ENCODE results near the gene FLT4. TPM values are rescaled to one million over a fixed set of nuclear protein-coding genes. Genes with fewer than 3 reads are reported as not detected.

FLT4 gene
- total and polyA plus RNA-seq, 2 donors (not counting 1 experiment from before 2014, with no cell fraction given) = 0.17 TPM; not detected in 1

GRCh38 chr5:180668835-180669596 is 19.6 kb upstream of the FLT4 start:
- no peak for DNase-seq (ENCODE audit: low read depth in 2 of 2)
- H3K9ac ChIP-seq (ENCODE audit: insufficient read depth, low read length) = no peak overlapping the region
- H3K27ac ChIP-seq (ENCODE audit: insufficient read depth, low read length) = no peak overlapping the region
- no peaks in the 10 kb centered on the region for H3K36me3 ChIP-seq (ENCODE audit: control insufficient read depth, insufficient read depth, low read length)
- no peak overlapping the region for H3K4me2 ChIP-seq (ENCODE audit: extremely low read depth, insufficient read depth, low read length)
- TF ChIP-seq CTCF (conservative IDR thresholded peaks at IDR 0.05 in 1 of 2, IDR thresholded peaks at IDR 0.05 in 1 of 2; ENCODE audit: low read depth in 1 of 2, low read length in 2 of 2) (no peak), EZH2 (IDR thresholded peaks at IDR 0.05; ENCODE audit: low read length, missing control alignments) (no peak)
- no peak overlapping the region for H2AFZ ChIP-seq (ENCODE audit: low read length)
- H3K79me2 ChIP-seq (ENCODE audit: control insufficient read depth, insufficient read depth, low read length) = no peaks in the 10 kb centered on the region
- peaks cover 4% of the 10 kb centered on the region for H3K27me3 ChIP-seq (ENCODE audit: control insufficient read depth, insufficient read depth, low read length)
- H3K4me1 ChIP-seq (ENCODE audit: control insufficient read depth, extremely low read depth, insufficient read depth, low read length) = no peaks in the 10 kb centered on the region
- no peak overlapping the region for H3K4me3 ChIP-seq (replicated peaks in 1 of 4; ENCODE audit: control extremely low read depth in 1 of 4, insufficient read depth in 1 of 4, low read depth in 3 of 4, low read length in 4 of 4)
- no peaks in the 10 kb centered on the region for H3K9me3 ChIP-seq (ENCODE audit: control insufficient read depth, insufficient read depth, low read depth, low read length)
- H4K20me1 ChIP-seq (ENCODE audit: control insufficient read depth, extremely low read depth, insufficient read depth, low read length) = no peaks in the 10 kb centered on the region

GRCh38 chr5:180666812-180667211 is 17.4 kb upstream of the FLT4 start:
- no peaks in the 10 kb centered on the region for H3K4me1 ChIP-seq (ENCODE audit: control insufficient read depth, extremely low read depth, insufficient read depth, low read length)
- no peaks in the 10 kb centered on the region for H3K9me3 ChIP-seq (ENCODE audit: control insufficient read depth, insufficient read depth, low read depth, low read length)
- no peak for DNase-seq (ENCODE audit: low read depth in 2 of 2)
- TF ChIP-seq EZH2 (IDR thresholded peaks at IDR 0.05; ENCODE audit: low read length, missing control alignments) = no peak
- no peak for TF ChIP-seq CTCF (conservative IDR thresholded peaks at IDR 0.05 in 1 of 2, IDR thresholded peaks at IDR 0.05 in 1 of 2; ENCODE audit: low read depth in 1 of 2, low read length in 2 of 2)
- H3K27ac ChIP-seq (ENCODE audit: insufficient read depth, low read length) = no peak overlapping the region
- H3K36me3 ChIP-seq (ENCODE audit: control insufficient read depth, insufficient read depth, low read length) = no peaks in the 10 kb centered on the region
- H3K79me2 ChIP-seq (ENCODE audit: control insufficient read depth, insufficient read depth, low read length) = no peaks in the 10 kb centered on the region
- no peak overlapping the region for H3K9ac ChIP-seq (ENCODE audit: insufficient read depth, low read length)
- H4K20me1 ChIP-seq (ENCODE audit: control insufficient read depth, extremely low read depth, insufficient read depth, low read length) = no peaks in the 10 kb centered on the region
- no peaks in the 10 kb centered on the region for H3K27me3 ChIP-seq (ENCODE audit: control insufficient read depth, insufficient read depth, low read length)
- H3K4me2 ChIP-seq (ENCODE audit: extremely low read depth, insufficient read depth, low read length) = no peak overlapping the region
- no peak overlapping the region for H3K4me3 ChIP-seq (replicated peaks in 1 of 4; ENCODE audit: control extremely low read depth in 1 of 4, insufficient read depth in 1 of 4, low read depth in 3 of 4, low read length in 4 of 4)
- no peak overlapping the region for H2AFZ ChIP-seq (ENCODE audit: low read length)

- Histone ChIP-seq H3K9me3 (ENCODE audit: control insufficient read depth, insufficient read depth, low read depth, low read length) (no peaks in the 10 kb centered on the region), H2AFZ (ENCODE audit: low read length) (no peak overlapping the region), H3K36me3 (ENCODE audit: control insufficient read depth, insufficient read depth, low read length) (no peaks in the 10 kb centered on the region), H3K4me1 (ENCODE audit: control insufficient read depth, extremely low read depth, insufficient read depth, low read length) (no peaks in the 10 kb centered on the region), H4K20me1 (ENCODE audit: control insufficient read depth, extremely low read depth, insufficient read depth, low read length) (no peaks in the 10 kb centered on the region), H3K79me2 (ENCODE audit: control insufficient read depth, insufficient read depth, low read length) (no peaks in the 10 kb centered on the region), H3K4me2 (ENCODE audit: extremely low read depth, insufficient read depth, low read length) (no peak overlapping the region), H3K27ac (ENCODE audit: insufficient read depth, low read length) (no peak overlapping the region), H3K9ac (ENCODE audit: insufficient read depth, low read length) (no peak overlapping the region), H3K27me3 (ENCODE audit: control insufficient read depth, insufficient read depth, low read length) (no peaks in the 10 kb centered on the region), H3K4me3 (replicated peaks in 1 of 4; ENCODE audit: control extremely low read depth in 1 of 4, insufficient read depth in 1 of 4, low read depth in 3 of 4, low read length in 4 of 4) (no peak overlapping the region)
- TF ChIP-seq EZH2 (IDR thresholded peaks at IDR 0.05; ENCODE audit: low read length, missing control alignments) (no peak), CTCF (conservative IDR thresholded peaks at IDR 0.05 in 1 of 2, IDR thresholded peaks at IDR 0.05 in 1 of 2; ENCODE audit: low read depth in 1 of 2, low read length in 2 of 2) (no peak)
- DNase-seq (ENCODE audit: low read depth in 2 of 2) = no peak
Measured at GRCh38 chr5:180665682-180666404, 16.4 kb upstream of the FLT4 start.
